Spinal cord (tissue), 10 donors: ENCODE measurements around the gene AAK1. TPM values are rescaled to one million over a fixed set of nuclear protein-coding genes. Genes with fewer than 3 reads are reported as not detected.
"Not testable (repeated sequence)": the region's sequence is repeated elsewhere in the genome, so short reads cannot be mapped to it uniquely, and the experiment has no call there.

ENCODE experiments used
- DNase-seq, 6 donors: peaks; one replicate each; pipeline versions ENCODE4 v3.0.0 to v3.0.0-alpha.2; 2013 to 2015; ENCODE audit warnings: low spot score in 6 of 6, low read depth in 4 of 6
- H3K27ac ChIP-seq: one replicate; pipeline ENCODE4 v1.5.1; 2013; ENCODE audit warnings: low read depth, low read length, control low read depth
- H3K27me3 ChIP-seq: one replicate; pipeline ENCODE4 v1.6.1; 2013; ENCODE audit warnings: low read length; ENCODE audit not compliant: control insufficient read depth, insufficient read depth
- H3K36me3 ChIP-seq: one replicate; pipeline ENCODE4 v1.6.1; 2013; ENCODE audit warnings: low read length; ENCODE audit not compliant: control insufficient read depth, insufficient read depth
- H3K4me1 ChIP-seq: one replicate; pipeline ENCODE4 v1.6.1; 2013; ENCODE audit warnings: low read length; ENCODE audit not compliant: control insufficient read depth, insufficient read depth
- H3K4me3 ChIP-seq: one replicate; pipeline ENCODE4 v1.5.1; 2013; ENCODE audit warnings: low read depth, low read length, control low read depth
- H3K9me3 ChIP-seq: one replicate; pipeline ENCODE4 v1.6.1; 2013; ENCODE audit warnings: low read length; ENCODE audit not compliant: control insufficient read depth, insufficient read depth
- WGBS: methylation state at CpG from one replicate; pipeline ENCODE4 v1.1.5; 2013; ENCODE audit warnings: missing lambda C conversion rate; ENCODE audit not compliant: insufficient coverage; 5-methylcytosine and 5-hydroxymethylcytosine counted together
- polyA plus RNA-seq, 2 donors: library from polyadenylated mRNA; unstranded; fragments of 120-200 nt; gene quantifications; one replicate each; pipeline ENCODE4 v1.2.1, GENCODE V29; 2013; ENCODE audit not compliant: insufficient read length in 2 of 2
- total RNA-seq, 2 donors: library from RNA; depleted of rRNA in 1 of 2; stranded (reverse); fragments of 120-200 nt in 1 of 2; fragments of >200 nt in 1 of 2; gene quantifications; one replicate each; pipeline versions ENCODE4 v1.2.3 to v1.2.4, GENCODE V29; 2013 to 2014
- donor health status: healthy.

AAK1 gene
- total and polyA plus RNA-seq, 4 donors: 38.0 to 55.4 (median 45.0) TPM

- Histone ChIP-seq H3K9me3 (no peaks in the 10 kb centered on the region), H3K4me1 (no peaks in the 10 kb centered on the region), H3K27ac (no peak overlapping the region), H3K36me3 (no peaks in the 10 kb centered on the region), H3K27me3 (no peaks in the 10 kb centered on the region), H3K4me3 (no peak overlapping the region)
- no peak for DNase-seq
- 92% methylated on average over 2 of the region's 4 CpGs for WGBS
Observed at GRCh38 chr2:69634196-69634821, 9.2 kb downstream of the AAK1 start.

DNA sequence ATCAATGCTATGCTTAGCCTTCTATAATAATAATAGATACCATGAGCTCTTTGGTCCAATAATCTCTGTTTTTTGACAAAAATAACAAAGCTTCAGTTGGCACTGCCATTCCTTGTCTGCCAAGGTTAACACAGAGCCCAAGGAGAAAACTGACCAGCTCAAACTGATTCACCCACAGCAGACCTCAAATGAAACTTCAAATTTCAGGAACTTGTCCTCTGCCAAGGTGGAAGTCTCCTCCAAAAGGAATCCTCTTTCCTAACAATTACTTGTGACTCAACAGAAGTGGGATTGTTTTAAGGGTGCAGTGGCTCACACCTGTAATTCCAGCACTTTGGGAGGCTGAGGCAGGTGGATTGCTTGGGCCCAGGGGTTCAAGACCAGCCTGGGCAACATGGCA, 12.1 kb downstream of the AAK1 start:
- no peaks in the 10 kb centered on the region for H3K9me3 ChIP-seq
- no peak overlapping the region for H3K4me3 ChIP-seq
- DNase-seq: no peak
- H3K27me3 ChIP-seq: no peaks in the 10 kb centered on the region
- H3K36me3 ChIP-seq: no peaks in the 10 kb centered on the region
- H3K27ac ChIP-seq: no peak overlapping the region
- no peaks in the 10 kb centered on the region for H3K4me1 ChIP-seq

DNA sequence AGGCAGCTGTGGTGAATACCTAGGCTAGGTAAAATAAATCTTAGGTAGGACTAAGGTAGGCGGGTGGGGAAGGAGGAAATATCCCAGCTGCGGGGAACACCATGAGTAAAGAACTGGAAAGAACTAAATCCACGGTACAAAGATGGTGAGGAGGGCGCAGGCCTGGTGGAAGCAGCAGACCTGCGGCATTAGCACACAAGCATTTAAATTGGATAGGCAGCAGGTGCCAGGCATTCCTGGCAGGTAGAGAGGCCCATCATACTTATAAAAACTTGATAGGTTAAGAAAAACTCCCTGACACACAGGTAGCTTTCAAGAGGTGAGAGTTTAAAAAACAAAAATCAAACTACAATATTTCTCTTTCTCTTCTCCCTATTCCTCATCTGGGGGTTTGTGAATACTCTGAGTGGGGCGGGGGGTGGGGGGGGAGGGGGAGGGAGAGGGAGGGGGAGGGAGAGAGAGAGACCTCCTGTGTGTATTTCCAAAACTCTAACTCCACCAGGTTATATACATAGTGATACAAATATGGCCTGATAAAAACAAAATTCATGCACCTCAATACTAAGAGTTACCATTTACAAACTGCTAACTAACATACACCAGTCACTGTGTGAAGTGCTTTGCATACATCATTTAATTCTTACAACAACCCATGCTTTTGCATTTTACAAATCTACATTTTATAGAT, 13.5 kb downstream of the AAK1 start:
- Histone ChIP-seq H3K4me3 (no peak overlapping the region), H3K9me3 (no peaks in the 10 kb centered on the region), H3K4me1 (no peaks in the 10 kb centered on the region), H3K36me3 (no peaks in the 10 kb centered on the region), H3K27ac (no peak overlapping the region), H3K27me3 (no peaks in the 10 kb centered on the region)
- WGBS: 83% methylated on average over 4 of the region's 6 CpGs
- no peak for DNase-seq

DNA sequence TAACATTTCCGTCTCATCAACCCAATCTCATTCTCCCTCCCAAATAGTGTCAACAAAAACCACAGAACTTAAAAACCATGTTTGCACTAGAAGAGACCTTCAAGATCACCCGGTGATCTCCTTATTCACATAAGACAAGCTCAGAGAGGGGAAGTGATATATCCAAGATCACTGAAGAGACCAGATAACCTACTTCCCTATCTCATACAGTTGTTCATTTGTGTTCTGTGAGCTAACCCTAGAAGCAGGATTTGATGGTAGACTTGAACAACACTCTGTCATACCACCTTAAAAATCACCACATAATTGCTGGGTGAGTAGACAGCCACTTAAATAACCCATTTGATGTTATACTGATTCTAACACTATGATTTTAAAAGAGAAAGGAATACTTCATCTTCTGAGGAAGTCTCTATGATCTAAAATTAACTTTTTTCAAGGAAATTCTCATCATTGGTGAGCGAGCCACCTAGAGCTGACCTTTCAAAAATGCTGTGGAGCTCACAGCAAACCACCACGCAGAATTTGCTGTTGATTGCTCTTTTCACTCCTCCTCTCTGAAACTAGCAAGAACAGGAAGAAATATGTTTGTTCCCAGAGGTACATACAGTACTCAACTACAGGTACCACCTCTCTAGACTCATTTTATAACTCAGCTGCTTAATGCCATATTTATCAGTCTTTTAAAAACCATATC, 15.1 kb downstream of the AAK1 start:
- Histone ChIP-seq H3K27me3 (no peaks in the 10 kb centered on the region), H3K4me3 (no peak overlapping the region), H3K4me1 (no peaks in the 10 kb centered on the region), H3K36me3 (no peaks in the 10 kb centered on the region), H3K9me3 (no peaks in the 10 kb centered on the region), H3K27ac (no peak overlapping the region)
- DNase-seq: no peak
- 80% methylated on average over 2 of the region's 4 CpGs for WGBS

DNA sequence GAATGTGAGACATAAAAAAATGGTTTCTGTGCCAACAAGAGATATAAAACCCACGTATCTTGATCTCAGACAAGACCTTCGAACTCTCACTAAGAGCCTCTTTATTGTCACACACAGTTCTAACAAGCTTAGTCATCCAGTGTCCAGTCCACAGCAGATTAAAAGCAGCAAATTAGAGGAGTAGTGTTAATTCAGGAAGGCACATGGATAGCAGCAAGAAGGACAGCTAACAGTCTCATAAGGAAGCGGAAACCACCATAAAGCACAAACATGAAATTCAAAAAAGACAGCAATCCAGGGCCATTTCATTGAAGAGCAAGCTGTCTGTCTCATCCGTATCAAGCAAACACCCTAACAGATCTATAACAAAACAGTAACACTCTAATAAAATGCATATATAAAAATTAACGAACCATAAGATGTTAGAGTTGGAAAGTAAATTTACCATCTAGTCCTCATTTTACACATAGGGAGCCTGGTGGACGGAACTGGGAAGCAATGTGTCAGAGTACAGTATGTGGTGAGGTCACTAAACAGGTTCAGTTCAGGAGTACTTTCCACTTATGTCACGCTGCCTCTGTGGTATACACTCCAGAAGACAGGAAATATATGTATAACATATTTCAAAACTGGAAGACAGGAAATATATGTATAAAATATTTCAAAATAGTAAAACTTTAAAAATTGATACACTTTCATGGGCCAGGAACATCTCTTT, 18.3 kb downstream of the AAK1 start:
- H3K4me3 ChIP-seq: no peak overlapping the region
- no peak for DNase-seq
- no peaks in the 10 kb centered on the region for H3K9me3 ChIP-seq
- no peaks in the 10 kb centered on the region for H3K4me1 ChIP-seq
- H3K27ac ChIP-seq: no peak overlapping the region
- H3K36me3 ChIP-seq: peaks cover 4% of the 10 kb centered on the region
- H3K27me3 ChIP-seq: no peaks in the 10 kb centered on the region
- WGBS: no CpG with 5 or more reads among the region's 7 CpGs

DNA sequence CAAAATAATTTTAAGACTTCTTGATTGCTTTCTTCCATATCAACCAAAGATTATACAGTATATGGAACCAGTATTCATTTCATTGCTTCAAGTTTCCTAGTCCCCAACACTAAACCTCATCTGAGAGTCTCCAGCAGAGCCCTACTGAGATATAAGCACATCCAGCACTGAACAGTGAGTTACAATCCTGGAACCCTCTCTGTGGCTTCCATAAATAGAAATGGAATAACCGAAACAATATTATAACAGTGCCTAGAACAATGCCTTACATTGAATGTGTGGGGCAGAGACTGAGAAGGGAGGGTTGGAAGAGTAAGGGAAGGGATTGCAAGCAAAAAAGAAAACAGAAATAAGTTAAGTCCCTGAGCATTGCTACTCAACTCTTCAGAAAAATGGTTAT, 18.9 kb downstream of the AAK1 start:
- H3K4me3 ChIP-seq: no peak overlapping the region
- H3K27me3 ChIP-seq: no peaks in the 10 kb centered on the region
- no peaks in the 10 kb centered on the region for H3K9me3 ChIP-seq
- H3K36me3 ChIP-seq: peaks cover 4% of the 10 kb centered on the region
- no CpG with 5 or more reads among the region's 1 CpG for WGBS
- no peak overlapping the region for H3K27ac ChIP-seq
- no peaks in the 10 kb centered on the region for H3K4me1 ChIP-seq
- no peak for DNase-seq

DNA sequence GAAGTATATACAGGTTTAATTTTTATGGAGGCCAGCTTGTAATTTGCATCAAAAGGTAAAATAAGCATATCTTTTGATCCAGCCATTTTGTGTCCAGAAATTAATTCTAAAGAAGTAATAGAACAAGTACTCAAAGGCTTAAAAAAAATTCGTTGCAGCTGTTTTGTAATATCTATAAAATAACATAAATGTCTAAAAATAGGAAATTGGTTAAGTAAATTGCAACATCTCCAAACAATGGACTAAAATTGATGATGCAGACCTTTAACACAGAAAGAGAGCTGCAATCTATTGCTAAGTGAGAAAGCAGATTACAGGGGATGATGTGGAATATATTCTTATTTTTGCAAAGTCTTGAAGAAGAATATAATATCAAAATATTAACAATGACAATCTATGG, 19.4 kb downstream of the AAK1 start:
- Histone ChIP-seq H3K27me3 (no peaks in the 10 kb centered on the region), H3K36me3 (peaks cover 4% of the 10 kb centered on the region), H3K4me3 (no peak overlapping the region), H3K4me1 (no peaks in the 10 kb centered on the region), H3K9me3 (no peaks in the 10 kb centered on the region), H3K27ac (no peak overlapping the region)
- WGBS: no CpG with 5 or more reads among the region's 1 CpG
- DNase-seq: no peak

DNA sequence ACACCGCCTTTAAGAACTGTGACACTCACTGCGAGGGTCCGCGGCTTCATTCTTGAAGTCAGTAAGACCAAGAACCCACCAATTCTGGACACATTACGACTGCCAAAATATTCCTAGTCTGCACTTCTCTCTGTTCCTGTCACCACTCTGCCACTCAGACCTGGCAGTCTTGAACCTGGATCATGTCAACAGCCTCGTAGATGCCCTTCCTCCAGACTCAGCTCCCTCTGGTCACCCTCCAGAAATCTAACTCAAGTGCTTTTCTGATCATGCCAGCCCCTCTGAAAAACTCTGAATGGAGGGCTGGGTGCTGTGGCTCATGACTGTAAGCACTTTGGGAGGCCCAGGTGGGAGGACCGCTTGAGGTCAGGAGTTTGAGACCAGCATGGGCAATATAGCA, 20.3 kb downstream of the AAK1 start:
- no peaks in the 10 kb centered on the region for H3K4me1 ChIP-seq
- no peaks in the 10 kb centered on the region for H3K27me3 ChIP-seq
- peaks cover 4% of the 10 kb centered on the region for H3K36me3 ChIP-seq
- no peak overlapping the region for H3K4me3 ChIP-seq
- no peaks in the 10 kb centered on the region for H3K9me3 ChIP-seq
- no peak overlapping the region for H3K27ac ChIP-seq
- 96% methylated on average over 6 of the region's 7 CpGs for WGBS
- DNase-seq: no peak

DNA sequence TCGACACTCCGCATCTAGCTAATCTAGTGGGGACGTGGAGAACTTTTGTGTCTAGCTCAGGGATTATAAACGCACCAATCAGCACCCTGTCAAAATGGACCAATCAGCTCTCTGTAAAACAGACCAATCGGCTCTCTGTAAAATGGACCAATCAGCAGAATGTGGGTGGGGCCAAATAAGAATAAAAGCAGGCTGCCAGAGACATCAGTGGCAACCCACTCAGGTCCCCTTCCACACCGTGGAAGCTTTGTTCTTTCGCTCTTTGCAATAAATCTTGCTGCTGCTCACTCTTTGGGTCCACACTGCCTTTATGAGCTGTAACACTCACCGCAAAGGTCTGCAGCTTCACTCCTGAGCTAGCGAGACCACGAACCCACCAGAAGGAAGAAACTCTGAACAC, 20.7 kb downstream of the AAK1 start:
- H3K27me3 ChIP-seq, H3K4me1 ChIP-seq, H3K9me3 ChIP-seq, H3K27ac ChIP-seq, DNase-seq, H3K36me3 ChIP-seq, H3K4me3 ChIP-seq: not testable (repeated sequence)
- 100% methylated on average over 4 of the region's 10 CpGs for WGBS
